Ishikawa (cell line): ENCODE results near the gene PRR15L.

ENCODE experiments used
- CEBPB ChIP-seq: IDR thresholded peaks from 2 replicates; pipeline ENCODE4 v1.6.1; 2012
- CREB1 ChIP-seq: IDR thresholded peaks from 2 replicates; pipeline ENCODE4 v1.6.1; 2012; ENCODE audit warnings: low read depth
- EGR1 ChIP-seq: IDR thresholded peaks from 2 replicates; pipeline ENCODE4 v1.6.1; 2012
- EP300 ChIP-seq: IDR thresholded peaks from 2 replicates; pipeline ENCODE4 v1.6.1; 2012; ENCODE audit warnings: borderline replicate concordance
- FOXM1 ChIP-seq: IDR thresholded peaks from 2 replicates; pipeline ENCODE4 v1.6.1; 2012; ENCODE audit warnings: low read depth, borderline replicate concordance
- MAX ChIP-seq: IDR thresholded peaks from 2 replicates; pipeline ENCODE4 v1.6.1; 2012
- NFIC ChIP-seq: IDR thresholded peaks from 2 replicates; pipeline ENCODE4 v1.6.1; 2012
- RAD21 ChIP-seq: IDR thresholded peaks from 2 replicates; pipeline ENCODE4 v1.6.1; 2012; ENCODE audit warnings: low read depth
- REST ChIP-seq: IDR thresholded peaks from 2 replicates; pipeline ENCODE4 v1.6.1; 2012; ENCODE audit warnings: low read depth, mild to moderate bottlenecking
- TAF1 ChIP-seq: IDR thresholded peaks from 2 replicates; pipeline ENCODE4 v1.6.1; 2012; ENCODE audit warnings: low read depth, mild to moderate bottlenecking
- TCF12 ChIP-seq: IDR thresholded peaks from 2 replicates; pipeline ENCODE4 v1.6.1; 2012; ENCODE audit warnings: low read depth
- TEAD4 ChIP-seq: IDR thresholded peaks from 2 replicates; pipeline ENCODE4 v1.6.1; 2012
- YY1 ChIP-seq: IDR thresholded peaks from 2 replicates; pipeline ENCODE4 v1.6.1; 2012; ENCODE audit warnings: low read depth
- ZBTB7A ChIP-seq: IDR thresholded peaks from 2 replicates; pipeline ENCODE4 v1.6.1; 2012; ENCODE audit warnings: low read depth
- TF ChIP-seq, protein P1 (sequence below): IDR thresholded peaks from 2 replicates; pipeline ENCODE4 v1.6.1; 2012

PRR15L gene

DNA sequence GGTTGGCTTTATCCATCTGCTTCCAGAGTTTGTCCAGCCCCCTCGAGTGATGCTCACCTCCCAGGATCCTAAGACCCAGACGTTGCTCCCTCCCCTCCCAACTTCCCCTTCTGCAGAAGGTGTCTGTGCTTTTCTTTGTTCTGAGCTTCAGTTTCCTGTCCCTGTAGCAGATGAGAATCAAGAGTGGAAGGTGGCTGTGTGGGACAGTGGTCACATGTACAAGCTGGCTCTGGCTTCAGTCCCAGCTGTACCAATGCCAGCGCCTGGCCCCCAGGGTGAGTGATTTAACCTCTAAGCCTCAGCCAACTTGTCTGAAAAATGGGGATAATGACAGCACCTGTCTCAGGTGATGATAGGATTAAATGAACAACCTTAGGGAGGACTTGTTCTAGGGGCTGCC lies 7.7 kb downstream of the PRR15L start:
- TF ChIP-seq YY1 (no peak), FOXM1 (no peak), REST (no peak), EP300 (no peak), CEBPB (no peak), TEAD4 (no peak), NFIC (no peak), RAD21 (no peak), EGR1 (no peak), ZBTB7A (no peak)
- TF ChIP-seq, protein P1, sequence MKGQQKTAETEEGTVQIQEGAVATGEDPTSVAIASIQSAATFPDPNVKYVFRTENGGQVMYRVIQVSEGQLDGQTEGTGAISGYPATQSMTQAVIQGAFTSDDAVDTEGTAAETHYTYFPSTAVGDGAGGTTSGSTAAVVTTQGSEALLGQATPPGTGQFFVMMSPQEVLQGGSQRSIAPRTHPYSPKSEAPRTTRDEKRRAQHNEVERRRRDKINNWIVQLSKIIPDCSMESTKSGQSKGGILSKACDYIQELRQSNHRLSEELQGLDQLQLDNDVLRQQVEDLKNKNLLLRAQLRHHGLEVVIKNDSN = no peak

DNA sequence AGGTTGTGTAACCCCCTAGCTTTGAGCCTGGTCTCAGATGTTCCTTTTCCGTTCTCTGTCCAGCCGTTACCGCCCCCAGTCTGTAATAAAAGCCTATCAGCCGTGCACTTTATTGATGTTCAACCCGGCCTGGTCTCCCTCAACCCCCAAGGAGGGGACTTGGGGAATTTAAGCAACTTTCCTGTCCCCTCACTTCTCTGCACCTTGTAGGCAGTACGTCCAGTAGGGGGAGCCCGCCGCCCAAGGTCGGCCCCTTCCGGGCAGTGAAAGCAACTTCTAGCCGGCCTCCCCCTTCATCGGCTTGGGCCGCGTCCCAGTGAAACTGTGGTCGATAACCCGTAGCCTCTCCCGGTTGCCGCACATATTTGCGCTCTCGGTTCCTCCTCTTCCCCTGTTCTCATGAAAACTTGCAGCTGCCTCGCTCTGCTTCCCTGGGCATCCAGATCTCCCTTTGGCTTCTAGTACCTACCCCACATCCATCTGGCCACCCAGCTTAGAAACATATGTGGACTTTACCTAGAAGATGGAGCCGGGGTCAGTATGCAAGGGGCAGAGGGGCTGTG lies 8.4 kb downstream of the PRR15L start:
- TF ChIP-seq, protein P1 = no peak
- TF ChIP-seq RAD21 (peak; percentile 95), EGR1 (peak; percentile 10; the same call in 1 of the 2 replicates), TCF12 (0 out of 2 replicates have a peak, but pooled peaks have one; percentile 17), REST (no peak), EP300 (no peak)

- no peak for TF ChIP-seq MAX
- no peak for TF ChIP-seq TCF12
- no peak for TF ChIP-seq YY1
- no peak for TF ChIP-seq CREB1
- no peak for TF ChIP-seq ZBTB7A
- TF ChIP-seq RAD21 = no peak
- TF ChIP-seq, protein P1 = no peak
- no peak for TF ChIP-seq NFIC
- TF ChIP-seq EGR1 = no peak
Observed at GRCh38 chr17:47948706-47949196, 8.9 kb downstream of the PRR15L start.

DNA sequence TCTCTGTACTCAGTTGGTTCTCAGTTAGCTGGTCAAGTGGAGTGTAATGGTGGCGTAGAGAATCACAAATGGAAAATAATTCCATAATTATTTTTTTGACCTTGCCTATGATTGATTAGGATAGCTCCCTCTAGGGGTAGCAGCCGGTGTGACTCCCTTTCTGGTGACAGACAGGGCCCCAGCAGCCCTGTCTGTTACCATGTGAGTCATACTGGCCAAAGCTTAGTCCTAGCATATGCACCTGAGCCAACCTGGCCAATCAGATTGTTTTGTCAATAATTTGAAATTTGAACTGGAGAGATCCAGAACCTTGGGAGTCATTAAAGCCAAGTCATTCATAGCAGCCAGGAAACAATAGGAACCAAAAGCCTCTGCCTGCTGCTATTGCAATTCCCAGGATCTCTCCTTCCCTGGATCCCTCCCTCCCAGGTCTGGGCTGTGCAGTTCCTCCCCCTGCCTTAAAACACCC lies 10.7 kb downstream of the PRR15L start:
- TF ChIP-seq CEBPB = 0 out of 2 replicates have a peak, but pooled peaks have one; percentile 19
- TF ChIP-seq TEAD4 = no peak
- peak; percentile 32; the same call in 1 of the 2 replicates for TF ChIP-seq RAD21
- TF ChIP-seq ZBTB7A = no peak
- peak; percentile 91 for TF ChIP-seq FOXM1
- peak; percentile 38; the same call in 1 of the 2 replicates for TF ChIP-seq MAX
- TF ChIP-seq REST = no peak
- TF ChIP-seq TAF1 = no peak
- 0 out of 2 replicates have a peak, but pooled peaks have one; percentile 14 for TF ChIP-seq TCF12
- TF ChIP-seq, protein P1 = peak; percentile 81
- TF ChIP-seq NFIC = no peak
